GM19328 (cell line): Measurements from ENCODE around the gene BMPR1A.

Source experiments
- ATAC-seq: cut with Tn5 transposase; IDR thresholded peaks from one replicate; pipeline ENCODE4 v1.9.1; 2021; ENCODE audit warnings: mild to moderate bottlenecking, moderate library complexity; ENCODE audit not compliant: unreplicated experiment

BMPR1A gene

DNA sequence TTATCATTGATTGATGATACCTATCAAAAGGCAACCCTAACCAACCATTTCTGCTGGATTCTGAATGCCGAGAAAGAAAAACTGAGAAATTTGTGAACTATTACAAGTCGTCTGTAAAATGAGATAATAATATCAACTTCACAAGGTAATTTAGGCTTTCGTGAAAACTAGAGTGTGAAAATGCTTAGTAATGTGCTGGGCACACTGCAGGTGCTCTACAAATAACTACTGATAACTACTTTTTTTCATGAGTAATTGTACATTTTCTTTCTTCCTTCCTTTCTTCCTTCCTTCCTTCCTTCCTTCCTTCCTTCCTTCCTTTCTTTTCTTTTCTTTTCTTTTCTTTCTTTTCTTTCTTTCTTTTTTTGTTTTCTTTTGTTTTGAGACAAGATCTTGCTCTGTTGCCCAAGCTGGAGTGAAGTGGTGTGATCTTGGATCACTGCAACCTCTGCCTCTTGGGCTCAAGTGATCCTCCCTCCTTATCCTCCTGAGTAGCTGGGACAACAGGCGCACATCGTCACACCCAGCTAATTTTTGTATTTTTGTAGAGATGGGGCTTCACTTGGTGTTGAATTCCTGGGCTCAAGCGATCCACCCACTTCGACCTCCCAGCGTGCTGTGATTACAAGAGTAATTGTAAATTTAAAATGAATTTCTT, 42.9 kb downstream of the BMPR1A start:
- no peak for ATAC-seq

DNA sequence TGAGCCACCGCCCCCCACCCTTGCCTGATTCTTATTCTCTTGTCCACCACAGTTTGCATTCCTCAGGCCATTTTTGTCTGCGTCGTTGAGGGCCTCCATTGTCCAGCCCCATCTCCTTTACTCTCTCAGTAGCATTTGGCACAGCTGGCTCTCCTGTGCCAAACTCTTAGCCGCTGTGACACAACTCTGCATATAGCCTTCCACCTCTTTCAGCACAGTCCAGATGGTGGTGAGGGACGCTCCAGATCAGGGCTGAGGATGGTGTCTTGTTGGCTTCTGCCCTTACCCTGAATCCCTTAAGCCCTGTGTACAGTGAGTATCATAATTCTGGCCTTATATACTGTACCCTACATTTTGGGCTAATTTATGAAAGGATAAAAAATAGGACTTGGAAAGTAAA, 45.6 kb downstream of the BMPR1A start:
- ATAC-seq, result no peak

DNA sequence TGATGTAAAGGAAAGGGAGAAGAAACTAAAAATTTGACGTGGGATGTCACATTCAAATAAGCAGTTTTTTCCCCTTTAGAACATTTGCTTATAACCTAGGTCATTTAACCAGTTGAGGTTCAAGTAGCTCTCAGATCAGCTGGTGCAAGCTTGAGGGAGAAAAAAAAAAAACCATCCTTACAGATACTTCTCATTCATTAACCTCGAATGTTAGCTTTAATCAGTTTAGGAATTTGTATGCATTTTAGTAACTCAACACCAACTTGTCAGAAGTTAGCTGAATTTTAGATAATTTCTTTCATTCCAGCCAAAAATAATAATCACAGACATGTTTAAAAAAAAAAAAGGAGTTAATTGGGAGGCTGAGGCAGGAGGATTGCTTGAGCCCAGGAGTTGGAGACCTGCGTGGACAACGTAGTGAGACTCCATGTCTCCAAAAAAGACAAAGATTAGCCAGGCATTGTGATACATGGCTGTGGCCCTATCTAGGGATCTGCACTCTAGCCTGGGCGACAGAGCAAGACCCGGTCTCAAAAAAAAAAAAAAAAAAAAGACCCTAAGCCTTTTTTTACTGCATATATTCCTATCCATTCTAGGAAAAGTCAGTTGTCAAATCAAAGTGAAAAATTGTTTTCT, 46.2 kb downstream of the BMPR1A start:
- ATAC-seq, result no peak

DNA sequence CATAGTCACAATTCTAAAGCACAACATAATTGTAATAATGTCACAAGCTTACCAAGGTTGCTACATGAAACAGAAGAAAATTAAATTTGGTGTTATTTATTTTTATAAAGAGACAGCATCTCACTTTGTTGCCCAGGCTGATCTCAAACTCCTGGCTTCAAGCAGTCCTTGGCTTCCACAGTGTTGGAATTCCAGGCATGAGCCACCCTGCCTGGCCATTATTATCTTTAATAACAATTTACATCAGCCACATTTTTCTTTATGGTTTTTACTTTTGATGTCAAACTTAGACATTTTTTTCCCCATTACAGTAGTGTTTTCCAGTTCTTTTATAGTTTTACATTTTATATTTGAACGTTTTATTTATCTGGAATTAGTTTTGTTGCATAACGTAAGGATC, 46.7 kb downstream of the BMPR1A start:
- no peak for ATAC-seq

DNA sequence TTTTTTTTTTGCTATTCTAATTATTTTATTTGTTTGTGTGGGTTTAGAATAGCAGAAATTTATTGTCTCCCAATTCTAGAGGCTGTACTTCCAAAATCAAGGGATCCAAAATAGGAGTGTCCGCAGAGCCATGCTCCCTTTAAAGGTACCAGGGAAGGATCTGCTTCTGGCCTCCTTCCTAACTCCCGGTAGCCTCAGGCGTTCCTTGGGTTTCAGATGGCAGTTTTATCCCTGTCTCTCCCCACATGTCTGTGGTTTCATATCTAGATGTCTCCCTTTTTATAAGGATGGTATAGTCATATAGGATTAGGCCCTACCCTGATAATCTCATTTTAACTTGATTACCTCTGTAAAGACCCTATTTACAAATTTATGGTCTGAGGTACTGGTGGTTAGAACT, 48.4 kb downstream of the BMPR1A start:
- no peak for ATAC-seq

DNA sequence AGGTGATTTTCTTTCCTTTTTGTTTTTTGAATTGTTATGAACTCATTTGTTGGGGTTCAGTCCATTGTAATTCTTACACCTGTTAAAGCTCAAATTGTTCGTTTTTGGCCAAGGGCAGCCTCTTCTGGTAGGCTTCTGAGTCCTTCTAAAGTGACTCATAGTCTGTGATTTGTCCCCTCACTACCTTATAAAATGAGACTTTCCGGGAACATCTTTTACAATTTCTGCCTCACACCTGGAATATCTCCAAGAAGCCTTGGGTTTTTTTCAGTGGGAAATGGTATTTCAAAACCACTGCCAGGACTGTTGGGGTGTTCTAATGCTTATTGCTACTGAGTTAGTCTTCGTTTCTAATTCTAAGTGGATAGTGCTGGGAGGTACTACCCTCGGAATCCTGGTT, 56.7 kb downstream of the BMPR1A start:
- ATAC-seq, result no peak

DNA sequence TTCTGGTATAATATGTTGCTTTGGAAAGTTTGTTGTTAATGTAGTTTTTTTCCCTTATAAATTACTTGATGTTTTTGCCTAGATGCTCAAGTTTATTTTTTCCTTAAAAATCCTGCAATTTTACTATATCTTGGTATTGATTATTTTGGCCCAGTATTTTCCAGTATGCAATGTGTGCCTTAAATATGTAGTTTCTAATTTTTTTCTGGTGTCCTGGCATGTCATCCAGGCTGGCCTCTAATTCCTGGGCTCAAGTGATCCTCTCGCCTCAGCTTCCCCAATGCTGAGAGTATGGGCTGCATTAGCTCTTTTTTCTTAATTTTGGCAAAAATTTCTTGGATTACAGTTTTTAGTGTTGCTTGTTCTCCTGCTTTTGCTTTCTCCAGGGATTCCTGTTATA, 57.6 kb downstream of the BMPR1A start:
- no peak for ATAC-seq

DNA sequence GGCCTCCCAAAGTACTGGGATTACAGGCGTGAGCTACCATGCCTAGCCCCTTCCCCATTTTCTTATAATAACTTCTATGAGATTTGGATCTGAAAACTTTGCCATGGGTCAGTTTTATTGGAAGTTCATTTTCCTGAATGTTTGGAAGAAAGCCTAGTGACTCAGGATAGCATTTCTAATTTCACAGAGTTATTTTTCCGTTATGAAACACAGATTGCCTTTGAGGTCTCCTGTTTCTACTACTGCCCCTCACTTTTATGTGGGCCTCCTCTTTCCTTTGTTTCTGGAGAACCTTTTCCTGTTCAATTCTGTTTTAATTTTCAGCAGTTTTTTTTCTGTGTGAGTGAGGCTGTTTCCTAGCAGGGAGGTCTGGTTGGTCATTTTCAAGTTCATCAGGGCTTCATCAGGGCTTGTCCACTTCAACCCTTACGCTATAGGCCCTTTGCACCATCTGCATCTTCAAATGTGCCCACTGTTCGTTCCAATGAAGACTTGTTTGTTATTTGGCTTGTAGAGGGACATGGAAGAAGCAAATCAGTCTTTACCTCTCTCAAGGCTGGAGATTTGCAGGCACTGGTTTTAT, 58.7 kb downstream of the BMPR1A start:
- ATAC-seq, result no peak

DNA sequence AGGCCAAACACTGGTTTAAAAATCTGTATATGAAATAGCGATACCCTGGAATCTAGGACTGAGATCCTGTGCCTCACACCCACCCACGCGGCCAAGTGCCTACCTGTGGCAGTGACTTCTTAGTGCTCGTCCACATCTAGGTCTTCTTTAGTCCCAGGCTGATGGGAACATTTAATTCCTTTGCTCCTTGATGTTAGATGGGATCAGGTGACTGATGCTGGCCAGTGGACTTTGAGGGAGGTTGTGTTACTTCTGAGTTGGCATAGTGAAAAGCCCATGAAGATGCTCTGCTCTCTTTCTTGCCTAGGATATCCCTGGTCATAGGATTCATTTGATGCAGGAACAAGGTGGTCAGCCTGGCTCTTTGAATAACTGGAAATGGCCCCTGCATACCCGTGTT, 59.2 kb downstream of the BMPR1A start:
- no peak for ATAC-seq

DNA sequence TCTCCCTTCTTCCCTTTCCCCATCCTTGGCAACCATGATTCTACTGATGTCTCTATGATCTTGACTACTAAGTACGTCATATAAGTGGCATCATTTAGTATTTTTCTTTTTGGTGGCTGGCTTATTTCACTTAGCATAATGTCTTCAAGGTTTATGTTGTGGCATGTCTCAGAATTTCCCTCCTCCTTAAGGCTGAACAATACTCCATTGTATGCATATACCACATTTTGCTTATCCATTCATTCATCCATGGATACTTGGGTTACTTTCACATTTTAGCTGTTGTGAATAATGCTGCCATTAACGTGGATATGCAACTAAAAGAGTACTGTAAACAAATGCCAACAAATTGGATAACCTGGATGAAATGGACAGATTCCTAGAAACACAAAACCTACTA, 60.8 kb downstream of the BMPR1A start:
- no peak for ATAC-seq

DNA sequence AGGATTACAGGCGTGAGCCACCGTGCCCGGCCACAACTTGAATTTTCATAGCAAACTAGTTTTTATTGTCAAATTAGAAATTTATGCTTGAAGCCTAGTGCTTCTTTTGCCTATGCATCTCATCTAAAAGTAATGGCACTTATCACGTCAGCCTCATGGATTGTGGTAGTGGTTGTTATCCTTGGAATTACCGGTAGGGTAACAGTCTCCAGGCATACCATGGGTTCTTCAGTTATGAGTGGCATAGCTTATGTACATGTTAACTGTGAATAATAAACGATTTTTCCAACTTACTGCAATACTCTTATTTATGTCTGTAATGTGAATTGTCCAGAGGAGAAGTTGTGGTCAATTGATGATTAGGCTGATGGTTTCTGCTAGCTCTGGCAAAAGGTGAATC, 63.1 kb downstream of the BMPR1A start:
- no peak for ATAC-seq

DNA sequence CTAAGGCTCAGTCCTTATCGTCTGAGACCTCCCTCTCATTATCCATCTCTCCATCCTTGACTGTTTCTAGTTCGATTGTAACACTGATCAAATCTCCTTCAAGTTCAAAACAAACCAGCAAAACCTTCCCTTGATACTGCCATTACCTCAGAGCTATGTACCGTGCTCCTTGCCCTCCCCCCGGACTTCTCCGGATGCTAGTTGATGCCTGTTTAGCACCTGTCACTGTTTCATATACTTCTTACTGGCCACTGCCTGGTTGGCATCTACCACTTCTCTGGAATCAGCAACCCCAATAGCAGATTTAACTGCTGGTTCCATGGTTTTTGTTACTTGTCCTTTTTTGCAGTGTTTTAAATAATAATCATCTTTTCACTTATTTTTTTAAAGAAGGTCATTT, 64.1 kb downstream of the BMPR1A start:
- no peak for ATAC-seq

DNA sequence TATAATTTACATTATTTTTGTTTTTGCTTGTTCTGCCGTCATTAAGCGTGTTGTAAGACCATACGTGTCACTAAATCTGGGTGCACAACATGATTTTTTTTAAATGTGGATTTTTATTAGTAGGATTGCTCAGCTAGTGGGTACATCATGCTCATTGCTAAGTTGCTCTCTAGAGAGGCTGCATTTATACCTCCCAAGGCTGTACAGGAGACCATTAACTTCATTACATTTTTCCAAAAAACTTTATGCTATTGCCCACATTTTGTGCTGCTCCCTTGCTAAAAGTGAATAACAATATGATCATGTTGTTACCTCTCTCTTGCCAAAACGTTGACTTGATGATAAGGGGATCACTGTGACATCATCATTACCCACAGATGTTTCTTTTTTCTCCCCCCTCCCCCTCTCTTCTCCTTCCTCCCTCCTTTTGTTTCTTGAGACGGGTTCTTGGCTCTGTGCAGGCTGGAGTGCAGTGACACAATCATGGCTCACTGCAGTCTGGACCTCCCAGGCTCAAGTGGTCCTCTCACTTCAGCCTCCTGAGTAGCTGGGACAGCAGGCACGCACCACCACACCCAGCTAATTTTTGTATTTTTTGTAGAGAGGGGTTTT, 65.1 kb downstream of the BMPR1A start:
- ATAC-seq, result no peak

DNA sequence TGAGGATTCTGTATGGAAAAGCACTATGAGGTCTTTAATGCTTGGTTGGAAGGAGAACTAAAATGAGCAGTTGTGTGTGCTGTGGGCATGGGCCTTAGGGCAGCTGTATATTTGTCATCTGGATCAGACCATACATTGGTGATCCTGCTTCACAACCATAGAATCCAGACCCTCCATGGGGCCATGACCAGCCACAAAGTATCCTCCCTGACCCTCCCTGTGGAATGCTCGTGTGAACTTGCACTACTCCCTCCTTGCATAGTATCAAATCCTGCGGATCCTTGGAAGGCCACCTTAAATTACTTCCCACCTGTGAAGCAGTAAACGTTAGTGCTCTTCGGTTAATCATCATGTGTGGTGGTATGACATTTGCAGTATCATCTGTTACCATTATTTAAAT, 67.1 kb downstream of the BMPR1A start:
- no peak for ATAC-seq

DNA sequence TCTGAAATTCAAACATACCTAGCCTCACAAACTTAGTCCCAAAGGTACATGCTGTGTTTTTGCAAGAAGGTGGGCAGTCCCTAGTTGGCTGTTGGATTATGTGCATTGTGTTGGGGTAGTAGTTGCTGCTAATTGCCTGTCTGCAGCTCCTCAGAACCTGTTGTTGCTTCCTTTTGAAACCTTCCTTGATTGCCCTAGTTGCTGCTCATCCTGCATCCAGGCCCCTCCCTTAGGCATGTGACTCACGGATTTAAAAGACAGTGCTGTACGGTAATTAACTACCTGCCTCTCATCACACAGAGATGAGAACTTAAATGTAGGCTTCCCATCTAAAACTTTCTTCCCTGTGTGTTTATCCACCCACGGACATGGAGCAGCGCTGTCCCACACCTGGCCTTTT, 67.7 kb downstream of the BMPR1A start:
- no peak for ATAC-seq

DNA sequence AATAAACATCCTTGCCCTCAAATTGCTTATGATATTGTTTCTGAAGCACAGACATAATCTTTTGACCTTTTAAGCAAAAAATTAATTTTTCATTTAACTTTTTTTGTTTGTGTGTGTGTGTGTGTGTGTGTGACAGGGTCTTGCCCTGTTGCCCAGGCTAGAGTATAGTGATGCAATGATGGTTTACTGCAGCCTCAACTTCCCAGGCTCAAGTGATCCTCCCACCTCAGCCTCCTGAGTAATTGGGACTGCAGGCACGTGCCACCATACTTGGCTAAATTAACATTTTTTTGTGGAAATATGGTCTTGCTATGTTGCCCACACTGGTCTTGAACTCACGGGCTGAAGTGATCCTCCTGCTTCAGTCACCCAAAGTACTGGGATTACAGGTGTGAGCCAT, 68.9 kb downstream of the BMPR1A start:
- ATAC-seq, result no peak

DNA sequence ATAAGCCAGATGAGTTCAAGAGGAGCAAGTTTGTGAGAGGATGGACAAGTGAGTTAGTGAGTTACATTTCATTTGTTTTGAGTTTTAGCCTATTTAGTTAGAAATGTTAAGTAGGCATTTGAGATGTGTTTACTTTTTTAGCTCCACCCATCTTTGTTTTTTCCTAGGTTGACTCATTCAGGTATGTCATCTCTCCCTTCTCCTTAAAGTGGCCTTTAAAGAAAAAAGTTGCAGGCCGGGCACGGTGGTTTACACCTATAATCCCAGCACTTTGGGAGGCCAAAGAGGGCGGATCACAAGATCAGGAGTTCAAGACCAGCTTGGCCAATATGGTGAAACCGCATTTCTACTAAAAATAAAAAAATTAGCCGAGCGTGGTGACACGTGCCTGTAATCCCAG, 71.2 kb downstream of the BMPR1A start:
- no peak for ATAC-seq

DNA sequence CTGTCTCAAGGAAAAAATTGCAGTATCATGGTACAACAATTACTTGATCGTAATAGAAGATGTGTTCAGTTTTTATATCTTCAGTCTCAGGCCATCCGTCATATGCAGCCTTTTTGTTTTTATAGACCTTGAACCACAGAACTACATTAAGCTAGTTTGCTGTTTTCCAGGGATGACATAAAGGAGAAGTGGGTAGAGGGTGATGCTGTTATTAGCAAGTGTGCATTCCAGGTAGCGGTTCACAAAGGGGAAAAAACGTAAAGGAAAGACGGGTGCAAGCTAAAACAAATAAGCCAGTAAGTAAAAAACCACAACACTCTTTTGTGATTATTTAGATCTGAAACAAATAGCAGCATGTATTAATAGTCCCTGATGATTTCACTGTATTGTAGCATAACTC, 71.7 kb downstream of the BMPR1A start:
- ATAC-seq, result no peak

DNA sequence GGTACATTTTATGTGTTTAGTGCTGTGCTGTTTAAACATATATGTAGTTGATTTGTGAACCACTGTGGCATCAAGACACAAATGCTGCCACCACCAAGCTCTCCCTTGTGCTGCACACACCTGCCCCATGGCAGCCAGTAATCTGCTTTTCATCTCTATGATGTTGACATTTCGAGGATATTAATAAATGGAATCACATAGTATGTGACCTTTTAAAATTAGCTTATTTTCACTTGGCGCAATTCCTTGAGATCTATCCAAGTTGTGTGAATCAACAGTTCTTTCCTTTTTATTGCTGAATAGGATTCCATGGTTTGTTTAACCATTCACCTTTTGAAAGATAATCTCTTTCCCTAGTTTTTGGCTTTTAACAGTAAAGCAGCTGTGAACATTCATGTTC, 73.1 kb downstream of the BMPR1A start:
- ATAC-seq, result no peak

DNA sequence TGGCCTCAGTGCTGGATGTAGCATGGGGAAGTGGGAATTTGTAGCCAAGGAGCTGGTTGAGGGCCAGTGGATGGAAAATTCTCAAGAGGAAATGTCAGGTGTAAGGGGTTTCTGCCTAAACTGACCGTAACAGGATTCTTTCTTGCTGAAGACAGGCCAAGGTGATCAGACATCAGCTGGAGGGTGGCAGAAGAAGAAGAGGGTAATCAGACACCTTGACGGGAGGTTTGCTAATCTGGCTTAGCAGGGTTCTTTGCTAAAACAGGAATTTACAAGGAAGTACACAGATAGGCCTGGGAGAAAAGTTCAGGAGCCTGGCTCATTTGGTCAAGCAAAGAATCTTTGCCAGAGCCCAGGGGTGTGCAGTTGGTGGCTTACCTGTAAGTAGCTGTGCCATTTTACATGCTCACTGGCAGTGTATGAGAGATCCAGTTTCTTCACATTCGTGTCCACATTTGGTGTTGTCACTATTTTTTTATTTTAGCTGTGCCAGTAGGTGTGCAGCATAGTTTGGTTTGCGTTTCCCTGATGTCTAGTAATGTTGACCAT, 73.7 kb downstream of the BMPR1A start:
- ATAC-seq, result no peak

DNA sequence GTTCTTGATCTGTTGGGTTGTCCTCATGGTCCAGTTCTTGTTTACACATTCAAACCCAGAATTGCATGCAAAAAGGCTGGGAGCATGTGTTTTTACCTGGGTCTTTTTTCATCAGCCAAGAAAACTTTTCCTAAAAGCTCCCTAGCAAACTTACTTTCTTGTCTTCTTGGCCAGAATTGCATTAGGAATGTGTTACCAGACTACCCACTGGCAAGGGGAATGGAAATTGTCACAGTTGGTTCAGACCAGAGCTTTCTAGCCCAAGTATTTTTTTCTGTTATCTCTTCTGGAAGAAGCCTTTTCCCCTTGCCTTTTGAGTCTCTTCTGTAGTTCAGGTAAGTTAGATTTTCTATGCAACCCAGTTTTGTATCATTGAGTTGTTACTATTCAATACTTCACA, 77.5 kb downstream of the BMPR1A start:
- ATAC-seq, result no peak

DNA sequence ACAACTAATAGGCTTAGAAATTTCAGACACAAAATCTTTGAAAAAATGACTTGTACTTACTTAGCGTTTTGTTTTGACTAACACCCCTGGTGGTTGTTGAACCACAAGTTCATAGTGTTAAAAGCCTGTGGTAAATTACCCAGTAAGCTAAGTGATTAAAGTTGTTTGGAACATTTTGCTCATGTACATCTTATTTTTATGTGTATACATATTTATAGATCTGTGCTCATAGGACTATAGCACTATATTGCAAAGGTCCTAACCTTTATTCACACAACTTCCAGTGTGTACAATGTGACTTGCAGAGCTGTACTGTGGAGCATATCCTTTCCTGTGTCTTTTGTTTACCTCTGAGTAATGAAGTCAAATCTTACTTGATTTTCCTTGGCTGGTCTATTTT, 79.6 kb downstream of the BMPR1A start:
- no peak for ATAC-seq
